Measurements from ENCODE around the gene CUX1. TPM values are rescaled to one million over a fixed set of nuclear protein-coding genes. Genes with fewer than 3 reads are reported as not detected.

CUX1 gene
- total RNA-seq, 1 donor, result 46.2 TPM

- H3K4me3 ChIP-seq (ENCODE audit: low read depth, low read length), result no peak overlapping the region
- TF ChIP-seq, protein P1, sequence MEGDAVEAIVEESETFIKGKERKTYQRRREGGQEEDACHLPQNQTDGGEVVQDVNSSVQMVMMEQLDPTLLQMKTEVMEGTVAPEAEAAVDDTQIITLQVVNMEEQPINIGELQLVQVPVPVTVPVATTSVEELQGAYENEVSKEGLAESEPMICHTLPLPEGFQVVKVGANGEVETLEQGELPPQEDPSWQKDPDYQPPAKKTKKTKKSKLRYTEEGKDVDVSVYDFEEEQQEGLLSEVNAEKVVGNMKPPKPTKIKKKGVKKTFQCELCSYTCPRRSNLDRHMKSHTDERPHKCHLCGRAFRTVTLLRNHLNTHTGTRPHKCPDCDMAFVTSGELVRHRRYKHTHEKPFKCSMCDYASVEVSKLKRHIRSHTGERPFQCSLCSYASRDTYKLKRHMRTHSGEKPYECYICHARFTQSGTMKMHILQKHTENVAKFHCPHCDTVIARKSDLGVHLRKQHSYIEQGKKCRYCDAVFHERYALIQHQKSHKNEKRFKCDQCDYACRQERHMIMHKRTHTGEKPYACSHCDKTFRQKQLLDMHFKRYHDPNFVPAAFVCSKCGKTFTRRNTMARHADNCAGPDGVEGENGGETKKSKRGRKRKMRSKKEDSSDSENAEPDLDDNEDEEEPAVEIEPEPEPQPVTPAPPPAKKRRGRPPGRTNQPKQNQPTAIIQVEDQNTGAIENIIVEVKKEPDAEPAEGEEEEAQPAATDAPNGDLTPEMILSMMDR (IDR thresholded peaks at IDR 0.05; ENCODE audit: insufficient read depth, low read depth, low read length), result no peak
- no peak for DNase-seq (ENCODE audit: low read depth)
These were observed 438.5 kb downstream of the CUX1 start for GRCh38 chr7:102255916-102256315.

- H3K4me3 ChIP-seq (ENCODE audit: low read depth, low read length), result no peak overlapping the region
- DNase-seq (ENCODE audit: low read depth), result no peak
- TF ChIP-seq, protein P1 (IDR thresholded peaks at IDR 0.05; ENCODE audit: insufficient read depth, low read depth, low read length), result no peak
These were observed 440.8 kb downstream of the CUX1 start for GRCh38 chr7:102258073-102258748.

- DNase-seq (ENCODE audit: low read depth), result peak; percentile 9
- TF ChIP-seq, protein P1 (IDR thresholded peaks at IDR 0.05; ENCODE audit: insufficient read depth, low read depth, low read length), result no peak
These were observed 441.3 kb downstream of the CUX1 start for GRCh38 chr7:102258749-102259107.

GRCh38 chr7:102260856-102261255 is 443.4 kb downstream of the CUX1 start:
- peak; percentile 39 for DNase-seq (ENCODE audit: low read depth)
- TF ChIP-seq, protein P1 (IDR thresholded peaks at IDR 0.05; ENCODE audit: insufficient read depth, low read depth, low read length), result no peak
- no peak overlapping the region for H3K4me3 ChIP-seq (ENCODE audit: low read depth, low read length)

More at GRCh38 chr7:102258749-102259107, 441.3 kb downstream of the CUX1 start:
- no peak overlapping the region for H3K4me3 ChIP-seq (ENCODE audit: low read depth, low read length)

GRCh38 chr7:102261451-102261850 is 444.0 kb downstream of the CUX1 start:
- DNase-seq (ENCODE audit: low read depth), result no peak
- TF ChIP-seq, protein P1 (IDR thresholded peaks at IDR 0.05; ENCODE audit: insufficient read depth, low read depth, low read length), result no peak

DNA sequence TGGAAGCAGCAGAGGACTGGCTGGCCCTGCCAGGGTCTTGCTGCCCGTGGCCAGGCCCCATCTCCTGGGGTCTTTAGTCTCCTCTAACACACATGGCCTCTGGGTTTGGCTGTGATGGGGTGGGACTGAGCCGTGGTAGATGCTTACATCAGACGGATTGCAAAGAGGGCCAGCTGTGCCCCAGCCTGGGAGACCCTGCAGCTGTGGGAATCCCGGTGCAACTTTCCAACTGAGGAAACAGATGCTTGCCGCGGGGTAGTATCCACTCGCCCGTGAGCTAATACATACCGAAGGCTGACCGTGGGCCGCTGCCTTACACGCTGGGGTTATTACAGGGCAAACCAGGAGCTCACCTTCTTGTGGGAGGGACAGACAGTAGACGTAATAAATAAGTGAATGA is 445.1 kb downstream of the CUX1 start:
- DNase-seq (ENCODE audit: low read depth), result no peak
- H3K4me3 ChIP-seq (ENCODE audit: low read depth, low read length), result no peak overlapping the region
- TF ChIP-seq, protein P1 (IDR thresholded peaks at IDR 0.05; ENCODE audit: insufficient read depth, low read depth, low read length), result no peak

More at GRCh38 chr7:102261451-102261850, 444.0 kb downstream of the CUX1 start:
- no peak overlapping the region for H3K4me3 ChIP-seq (ENCODE audit: low read depth, low read length)

Measured in fibroblast of villous mesenchyme (primary cell).